IPS DF 6.9 (cell line): ENCODE measurements around the gene KRT25.

ENCODE experiments used
- DNase-seq: peaks from one replicate; pipeline ENCODE4 v3.0.0-alpha.2; 2013; ENCODE audit warnings: low read depth, low spot score
- H3K27ac ChIP-seq: one replicate; pipeline ENCODE4 v1.5.1; 2013; ENCODE audit warnings: low read length, control low read depth
- H3K27me3 ChIP-seq: 2 replicates; pipeline ENCODE4 v1.6.1; 2013; ENCODE audit warnings: mild to moderate bottlenecking, low read length; ENCODE audit not compliant: control insufficient read depth, insufficient read depth
- H3K36me3 ChIP-seq: 2 replicates; pipeline ENCODE4 v1.6.1; 2013; ENCODE audit warnings: low read length; ENCODE audit not compliant: control insufficient read depth, insufficient read depth
- H3K4me1 ChIP-seq: 2 replicates; pipeline ENCODE4 v1.6.1; 2013; ENCODE audit warnings: low read length; ENCODE audit not compliant: control insufficient read depth, insufficient read depth
- H3K4me3 ChIP-seq: 2 replicates; pipeline ENCODE4 v1.5.1; 2013; ENCODE audit warnings: mild to moderate bottlenecking, low read length
- H3K9me3 ChIP-seq: 2 replicates; pipeline ENCODE4 v1.6.1; 2013; ENCODE audit warnings: low read length, inconsistent platforms; ENCODE audit not compliant: control insufficient read depth, insufficient read depth
- WGBS: extraction: QIAGEN DNeasy Blood & Tissue Kit; methylation state at CpG from one replicate; pipeline ENCODE4 v1.1.7; 2013; ENCODE audit warnings: mixed read lengths, missing lambda C conversion rate; ENCODE audit not compliant: insufficient read length, insufficient coverage; 5-methylcytosine and 5-hydroxymethylcytosine counted together

Gene KRT25

DNA sequence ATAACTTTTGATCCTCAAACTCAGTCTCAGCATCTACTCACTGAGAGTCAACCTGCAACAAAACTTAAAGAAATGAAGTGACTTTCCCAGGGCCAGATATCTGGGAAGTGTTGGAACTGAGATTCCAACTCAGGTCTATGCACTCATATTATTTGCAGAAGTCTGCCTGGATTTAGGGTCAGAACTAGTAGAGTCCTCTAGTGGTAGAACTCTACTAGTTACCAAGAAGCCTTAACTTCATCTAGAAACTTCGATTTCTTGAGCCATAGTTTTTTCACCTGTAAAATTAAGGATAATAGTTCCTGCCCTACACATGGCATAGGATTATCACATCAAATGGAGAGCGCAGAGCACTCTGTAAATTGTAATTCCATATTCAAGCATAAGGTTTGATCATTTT is 28.2 kb downstream of the KRT25 start:
- Histone ChIP-seq H3K9me3 (no peaks in the 10 kb centered on the region), H3K27ac (no peak overlapping the region), H3K36me3 (no peaks in the 10 kb centered on the region), H3K4me1 (no peaks in the 10 kb centered on the region), H3K4me3 (no peak overlapping the region), H3K27me3 (no peaks in the 10 kb centered on the region)
- no peak for DNase-seq
- WGBS: no CpG with 5 or more reads among the region's 2 CpGs

GRCh38 chr17:40724656-40725055 is 30.5 kb downstream of the KRT25 start:
- Histone ChIP-seq H3K4me1 (no peaks in the 10 kb centered on the region), H3K4me3 (no peak overlapping the region), H3K27ac (no peak overlapping the region), H3K9me3 (no peaks in the 10 kb centered on the region), H3K36me3 (no peaks in the 10 kb centered on the region), H3K27me3 (no peaks in the 10 kb centered on the region)
- DNase-seq: no peak
- WGBS: no CpG with 5 or more reads among the region's 1 CpG

DNA sequence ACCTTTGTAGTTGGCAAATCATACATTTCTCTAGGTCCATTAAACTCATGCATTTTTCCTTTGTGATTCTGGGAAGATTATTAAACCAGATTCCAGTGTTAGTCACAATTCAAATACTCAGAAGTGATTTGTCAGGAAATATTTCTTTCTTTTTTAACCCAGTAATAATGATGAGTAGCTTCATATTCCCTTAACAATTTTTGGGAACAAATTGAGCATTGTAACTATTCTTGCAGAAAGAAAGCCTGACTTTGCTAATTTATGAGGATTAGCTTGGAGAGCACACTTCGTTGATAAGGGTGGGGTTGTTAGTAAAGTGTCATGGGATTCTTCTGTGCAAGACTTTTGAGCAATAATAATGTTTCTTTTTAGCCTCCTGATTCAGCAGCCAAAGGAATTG is 32.9 kb downstream of the KRT25 start:
- WGBS: no CpG with 5 or more reads among the region's 1 CpG
- Histone ChIP-seq H3K9me3 (no peaks in the 10 kb centered on the region), H3K27me3 (no peaks in the 10 kb centered on the region), H3K27ac (no peak overlapping the region), H3K4me3 (no peak overlapping the region), H3K36me3 (no peaks in the 10 kb centered on the region), H3K4me1 (no peaks in the 10 kb centered on the region)
- DNase-seq: no peak

- DNase-seq: no peak
- no peak overlapping the region for H3K27ac ChIP-seq
- no peak overlapping the region for H3K4me3 ChIP-seq
- H3K36me3 ChIP-seq: no peaks in the 10 kb centered on the region
- no peaks in the 10 kb centered on the region for H3K4me1 ChIP-seq
- H3K9me3 ChIP-seq: no peaks in the 10 kb centered on the region
- no peaks in the 10 kb centered on the region for H3K27me3 ChIP-seq
- no CpG with 5 or more reads among the region's 2 CpGs for WGBS
Measured at GRCh38 chr17:40720899-40721298, 34.2 kb downstream of the KRT25 start.

DNA sequence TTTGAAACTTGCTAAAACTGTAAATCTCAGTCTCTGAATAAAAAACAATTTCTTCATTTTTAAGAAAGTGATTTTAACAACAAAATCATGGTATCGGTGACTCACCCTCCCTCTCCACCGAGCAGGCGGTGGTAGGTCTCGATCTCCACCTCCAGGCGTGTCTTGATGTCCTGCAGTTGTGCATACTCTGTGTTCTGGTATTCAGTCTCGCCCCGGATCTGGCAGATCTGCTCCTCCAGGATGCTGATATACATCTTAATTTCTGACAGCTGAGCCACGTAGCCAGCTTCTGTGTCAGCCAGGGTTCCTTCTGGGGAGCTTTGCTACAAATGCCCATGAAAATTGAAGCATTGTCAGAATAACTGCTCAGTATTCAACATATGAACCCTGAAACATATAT is 36.2 kb downstream of the KRT25 start:
- H3K4me1 ChIP-seq: no peaks in the 10 kb centered on the region
- no peak overlapping the region for H3K4me3 ChIP-seq
- no peaks in the 10 kb centered on the region for H3K27me3 ChIP-seq
- no peak overlapping the region for H3K27ac ChIP-seq
- no peaks in the 10 kb centered on the region for H3K36me3 ChIP-seq
- no peaks in the 10 kb centered on the region for H3K9me3 ChIP-seq
- WGBS: no CpG with 5 or more reads among the region's 8 CpGs
- no peak for DNase-seq

DNA sequence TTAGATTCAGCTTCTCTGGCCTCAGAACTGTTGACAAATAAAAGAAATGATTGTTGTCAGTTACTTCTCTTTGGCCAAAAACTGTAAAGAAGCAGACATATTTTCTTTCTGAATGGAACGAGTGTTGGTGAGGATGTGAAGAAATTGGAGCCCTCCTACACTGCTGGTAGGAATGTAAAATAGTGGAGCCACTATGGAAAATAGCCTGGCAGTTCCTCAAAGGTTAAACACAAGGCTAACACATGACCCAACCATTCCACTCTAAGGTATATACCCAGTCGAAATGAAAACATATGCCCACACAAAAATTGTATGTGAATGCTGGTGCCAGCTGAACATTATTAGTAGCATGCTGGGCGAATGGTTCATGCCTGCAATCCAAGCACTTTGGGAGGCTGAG is 37.4 kb downstream of the KRT25 start:
- Histone ChIP-seq H3K4me3 (no peak overlapping the region), H3K27ac (no peak overlapping the region), H3K4me1 (no peaks in the 10 kb centered on the region), H3K9me3 (no peaks in the 10 kb centered on the region), H3K27me3 (no peaks in the 10 kb centered on the region), H3K36me3 (no peaks in the 10 kb centered on the region)
- no peak for DNase-seq
- no CpG with 5 or more reads among the region's 3 CpGs for WGBS

GRCh38 chr17:40714473-40714872 is 40.7 kb downstream of the KRT25 start:
- Histone ChIP-seq H3K4me3 (no peak overlapping the region), H3K36me3 (peaks cover 2% of the 10 kb centered on the region; the same call in 1 of the 2 replicates), H3K27ac (no peak overlapping the region), H3K4me1 (no peaks in the 10 kb centered on the region), H3K27me3 (no peaks in the 10 kb centered on the region), H3K9me3 (no peaks in the 10 kb centered on the region)
- WGBS: no CpG with 5 or more reads among the region's 6 CpGs
- DNase-seq: no peak

DNA sequence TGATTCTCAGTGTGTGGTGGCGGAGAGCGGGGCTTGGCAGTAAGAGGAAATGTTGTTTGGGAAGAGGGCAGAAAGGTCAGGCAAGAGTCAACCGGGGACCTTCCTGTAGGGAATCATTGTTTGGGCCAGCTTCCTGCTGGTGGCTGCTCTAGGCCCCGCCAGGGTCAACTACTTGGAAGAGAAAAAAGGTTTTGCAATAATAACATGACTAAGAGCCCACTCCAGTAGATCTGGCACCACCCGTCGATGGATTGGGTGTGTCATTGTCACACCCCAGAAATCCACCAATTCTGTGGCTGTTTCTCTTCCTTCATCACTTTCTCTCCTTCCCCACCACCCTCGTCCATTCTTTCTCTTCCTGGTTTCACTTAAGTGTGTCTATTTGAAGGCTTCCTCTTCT is 47.4 kb downstream of the KRT25 start:
- no peaks in the 10 kb centered on the region for H3K9me3 ChIP-seq
- H3K4me3 ChIP-seq: no peak overlapping the region
- H3K4me1 ChIP-seq: no peaks in the 10 kb centered on the region
- H3K27ac ChIP-seq: no peak overlapping the region
- no peaks in the 10 kb centered on the region for H3K27me3 ChIP-seq
- no peak for DNase-seq
- H3K36me3 ChIP-seq: peaks cover 2% of the 10 kb centered on the region; the same call in 1 of the 2 replicates
- no CpG with 5 or more reads among the region's 7 CpGs for WGBS

DNA sequence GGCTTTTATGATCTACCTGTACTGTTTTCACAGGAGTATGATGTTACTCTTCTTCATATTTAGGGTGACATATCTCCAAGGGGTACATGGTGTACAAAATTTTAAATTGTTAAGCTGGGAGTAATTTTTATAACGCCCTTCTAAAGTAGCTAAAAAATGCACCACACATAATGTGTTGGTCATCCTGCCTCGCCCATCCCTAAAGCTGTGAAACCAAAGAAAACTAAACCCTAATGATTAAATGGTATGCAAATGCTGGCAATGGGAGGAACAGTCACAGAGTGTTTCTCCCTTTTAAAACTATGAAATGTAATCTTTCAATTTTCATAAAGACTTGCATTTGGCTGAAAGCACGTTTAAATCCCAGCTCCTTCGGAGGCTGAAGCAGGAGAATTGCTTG is 49.5 kb downstream of the KRT25 start:
- no peaks in the 10 kb centered on the region for H3K36me3 ChIP-seq
- no peak overlapping the region for H3K27ac ChIP-seq
- H3K4me1 ChIP-seq: no peaks in the 10 kb centered on the region
- DNase-seq: no peak
- H3K4me3 ChIP-seq: no peak overlapping the region
- H3K9me3 ChIP-seq: no peaks in the 10 kb centered on the region
- no peaks in the 10 kb centered on the region for H3K27me3 ChIP-seq
- WGBS: no CpG with 5 or more reads among the region's 4 CpGs

- Histone ChIP-seq H3K4me1 (no peaks in the 10 kb centered on the region), H3K4me3 (no peak within 1 kb of the TSS), H3K9me3 (no peaks in the 10 kb centered on the region), H3K36me3 (no peaks in the 10 kb centered on the region), H3K27me3 (no peaks in the 10 kb centered on the region), H3K27ac (no peak within 1 kb of the TSS)
- WGBS: no CpG with 5 or more reads among the region's 7 CpGs
- no peak for DNase-seq
Measured at GRCh38 chr17:40703652-40704051, 51.5 kb downstream of the KRT25 start, which contains the start of gene KRT24. Gene KRT24 (minus strand): TSS chr17:40703752. CDS start chr17:40703693, 59 bp downstream.

GRCh38 chr17:40702271-40702670 is 52.9 kb downstream of the KRT25 start:
- Histone ChIP-seq H3K4me1 (no peaks in the 10 kb centered on the region), H3K36me3 (no peaks in the 10 kb centered on the region), H3K9me3 (no peaks in the 10 kb centered on the region), H3K4me3 (no peak overlapping the region), H3K27me3 (no peaks in the 10 kb centered on the region), H3K27ac (no peak overlapping the region)
- no peak for DNase-seq
- WGBS: no CpG with 5 or more reads among the region's 3 CpGs
